OCI-LY1 (cell line): ENCODE measurements around the gene GRM7.

ENCODE experiments used
- CTCF ChIP-seq: fragments of 200-600 bp; sonication (generic), shearing (Covaris generic); IDR thresholded peaks from 2 replicates; pipeline ENCODE4 v1.5.1; 2017; ENCODE audit warnings: mild to moderate bottlenecking, antibody characterized with exemption, low read length, moderate library complexity, mixed read lengths
- EZH2 ChIP-seq: fragments of 200-600 bp; sonication (generic), shearing (Covaris generic); IDR thresholded peaks from 2 replicates; pipeline ENCODE4 v1.8.0; 2017; ENCODE audit warnings: borderline replicate concordance, mixed run types, mild to moderate bottlenecking, antibody characterized with exemption, low read length, moderate library complexity, mixed read lengths

- TF ChIP-seq CTCF = no peak
- TF ChIP-seq EZH2 = no peak
Measured at GRCh38 chr3:6827453-6827852, 33.5 kb upstream of the GRM7 start.
